Endodermal cell (in vitro differentiated cells): ENCODE measurements around the gene CAPN1. TPM values are rescaled to one million over a fixed set of nuclear protein-coding genes. Genes with fewer than 3 reads are reported as not detected.

Source experiments
- DNase-seq: peaks from one replicate; pipeline ENCODE4 v3.0.0-alpha.2; 2017
- H3K27ac ChIP-seq: 2 replicates; pipeline ENCODE4 v1.5.1; 2013; ENCODE audit warnings: mild to moderate bottlenecking, low read depth, low read length, moderate library complexity
- H3K27me3 ChIP-seq: 2 replicates; pipeline ENCODE4 v1.6.1; 2013; ENCODE audit warnings: mild to moderate bottlenecking, low read length, moderate library complexity; ENCODE audit not compliant: insufficient read depth, control insufficient read depth, poor library complexity, severe bottlenecking
- H3K36me3 ChIP-seq: 2 replicates; pipeline ENCODE4 v1.7.0; 2013; ENCODE audit warnings: mild to moderate bottlenecking, low read length, moderate library complexity; ENCODE audit not compliant: control insufficient read depth, insufficient read depth
- H3K4me1 ChIP-seq: one replicate; pipeline ENCODE4 v1.7.0; 2013; ENCODE audit warnings: low read length; ENCODE audit not compliant: control insufficient read depth, insufficient read depth
- H3K4me3 ChIP-seq: 2 replicates; pipeline ENCODE4 v1.5.1; 2013; ENCODE audit warnings: mild to moderate bottlenecking, low read length, moderate library complexity
- H3K9ac ChIP-seq: 2 replicates; pipeline ENCODE4 v1.6.1; 2013; ENCODE audit warnings: mild to moderate bottlenecking, low read length, moderate library complexity; ENCODE audit not compliant: poor library complexity, severe bottlenecking; ENCODE audit errors: extremely low read depth
- H3K9me3 ChIP-seq: 2 replicates; pipeline ENCODE4 v1.6.1; 2013; ENCODE audit warnings: mild to moderate bottlenecking, low read length, moderate library complexity; ENCODE audit not compliant: control insufficient read depth
- H3K27ac Mint-ChIP-seq: 2 replicates; pipeline ENCODE4 v1.8.0; 2020; ENCODE audit warnings: mixed read lengths
- H3K27me3 Mint-ChIP-seq: 2 replicates; pipeline ENCODE4 v1.8.0; 2021; ENCODE audit warnings: mild to moderate bottlenecking, mixed read lengths; ENCODE audit not compliant: insufficient read depth
- H3K36me3 Mint-ChIP-seq: 2 replicates; pipeline ENCODE4 v1.8.0; 2020; ENCODE audit warnings: low read depth, mixed read lengths
- H3K4me1 Mint-ChIP-seq: 2 replicates; pipeline ENCODE4 v1.8.0; 2020; ENCODE audit warnings: mixed read lengths
- H3K4me3 Mint-ChIP-seq: 2 replicates; pipeline ENCODE4 v1.8.0; 2020; ENCODE audit warnings: mild to moderate bottlenecking, moderate library complexity, mixed read lengths
- H3K9me3 Mint-ChIP-seq: 2 replicates; pipeline ENCODE4 v1.8.0; 2020; ENCODE audit warnings: mild to moderate bottlenecking, mixed read lengths
- CTCF ChIP-seq: fragments of 200-600 bp; sonication (generic); conservative IDR thresholded peaks from 2 replicates; pipeline ENCODE4 v1.5.0; 2021; ENCODE audit warnings: antibody characterized with exemption, mild to moderate bottlenecking
- WGBS, 2 experiments: methylation state at CpG; one replicate each; pipeline versions ENCODE4 v1.1.5 to v1.1.7; 2013; ENCODE audit warnings: missing lambda C conversion rate in 2 of 2, mixed read lengths in 1 of 2; ENCODE audit not compliant: insufficient coverage in 1 of 2, insufficient read length in 1 of 2; 5-methylcytosine and 5-hydroxymethylcytosine counted together
- total RNA-seq, 2 donors: library from RNA; stranded (reverse); fragmentation: NEBNext Ultra II Directional in 1 of 2; extraction: Animal tissue kit (Norgen Biotek cat#: 25700) in 1 of 2; gene quantifications; 2 replicates in 1 of 2; 3 replicates in 1 of 2; pipeline ENCODE4 v1.2.1, GENCODE V29; 2021

CAPN1 gene
- total RNA-seq, 2 donors from 2014 or later: 183 to 223 TPM

DNA sequence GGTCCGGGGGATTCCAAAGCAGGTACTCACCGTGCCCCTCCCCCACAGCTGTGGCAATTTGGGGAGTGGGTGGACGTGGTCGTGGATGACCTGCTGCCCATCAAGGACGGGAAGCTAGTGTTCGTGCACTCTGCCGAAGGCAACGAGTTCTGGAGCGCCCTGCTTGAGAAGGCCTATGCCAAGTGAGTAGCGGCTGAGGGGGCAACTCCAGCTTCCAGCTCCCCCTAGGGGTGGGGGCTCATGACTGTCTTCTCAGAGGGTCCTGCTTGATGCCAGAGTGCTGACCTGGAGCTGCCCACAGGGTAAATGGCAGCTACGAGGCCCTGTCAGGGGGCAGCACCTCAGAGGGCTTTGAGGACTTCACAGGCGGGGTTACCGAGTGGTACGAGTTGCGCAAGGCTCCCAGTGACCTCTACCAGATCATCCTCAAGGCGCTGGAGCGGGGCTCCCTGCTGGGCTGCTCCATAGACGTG is 4.2 kb downstream of the CAPN1 start:
- Mint-ChIP-seq H3K4me3 (no peak overlapping the region), H3K27me3 (no peaks in the 10 kb centered on the region), H3K36me3 (peaks cover 57% of the 10 kb centered on the region), H3K27ac (no peak overlapping the region), H3K4me1 (peaks cover 31% of the 10 kb centered on the region), H3K9me3 (no peaks in the 10 kb centered on the region)
- TF ChIP-seq CTCF: peak; percentile 60
- Histone ChIP-seq H3K9me3 (no peaks in the 10 kb centered on the region), H3K27ac (no peak overlapping the region), H3K9ac (no peak overlapping the region), H3K36me3 (peaks cover 66% of the 10 kb centered on the region), H3K4me1 (peaks cover 9% of the 10 kb centered on the region), H3K27me3 (no peaks in the 10 kb centered on the region), H3K4me3 (no peak overlapping the region)
- DNase-seq: peak; percentile 61
- WGBS, 2 experiments: 92 to 98% methylated on average over 13 to 18 of the region's 18 CpGs

- Histone ChIP-seq H3K4me3 (no peak overlapping the region), H3K9ac (no peak overlapping the region), H3K27me3 (no peaks in the 10 kb centered on the region), H3K36me3 (peaks cover 74% of the 10 kb centered on the region), H3K9me3 (no peaks in the 10 kb centered on the region), H3K4me1 (peaks cover 9% of the 10 kb centered on the region), H3K27ac (no peak overlapping the region)
- Mint-ChIP-seq H3K27ac (no peak overlapping the region), H3K4me1 (peaks cover 31% of the 10 kb centered on the region), H3K4me3 (no peak overlapping the region), H3K36me3 (peaks cover 63% of the 10 kb centered on the region), H3K27me3 (no peaks in the 10 kb centered on the region), H3K9me3 (no peaks in the 10 kb centered on the region)
- TF ChIP-seq CTCF: no peak
- 96% methylated on average over 8 to 9 of the region's 9 CpGs for WGBS, 2 experiments
- DNase-seq: no peak
Observed at GRCh38 chr11:65186701-65187100, 5.0 kb downstream of the CAPN1 start.

DNA sequence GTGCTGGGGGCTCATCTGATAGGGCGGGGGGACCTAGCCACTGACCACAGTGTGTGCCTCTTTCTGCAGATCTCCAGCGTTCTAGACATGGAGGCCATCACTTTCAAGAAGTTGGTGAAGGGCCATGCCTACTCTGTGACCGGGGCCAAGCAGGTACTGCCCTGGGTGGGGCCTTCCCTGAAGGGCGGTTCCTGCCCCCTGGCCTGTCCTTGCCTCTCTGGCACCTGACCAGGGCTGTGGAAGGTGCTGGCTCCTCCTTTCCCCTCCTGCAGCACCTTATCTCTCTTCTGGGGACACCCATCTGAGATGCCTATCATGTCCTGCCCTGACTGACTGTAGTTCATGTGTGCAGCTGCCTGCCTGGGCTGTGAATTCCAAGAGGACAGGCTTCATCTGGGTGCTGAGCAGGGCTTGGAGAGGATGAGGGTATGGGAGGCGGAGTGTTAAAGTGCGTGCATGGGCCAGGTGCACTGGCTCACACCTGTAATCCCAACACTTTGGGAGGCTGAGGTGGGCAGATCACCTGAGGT is 5.5 kb downstream of the CAPN1 start:
- H3K9ac ChIP-seq: no peak overlapping the region
- H3K27ac Mint-ChIP-seq: no peak overlapping the region
- 96 to 100% methylated on average over 3 to 6 of the region's 6 CpGs for WGBS, 2 experiments
- no peaks in the 10 kb centered on the region for H3K27me3 Mint-ChIP-seq
- no peak for TF ChIP-seq CTCF
- peaks cover 9% of the 10 kb centered on the region for H3K4me1 ChIP-seq
- peaks cover 79% of the 10 kb centered on the region for H3K36me3 ChIP-seq
- no peaks in the 10 kb centered on the region for H3K9me3 Mint-ChIP-seq
- H3K27me3 ChIP-seq: no peaks in the 10 kb centered on the region
- no peak overlapping the region for H3K4me3 Mint-ChIP-seq
- peak; percentile 30 for DNase-seq
- H3K9me3 ChIP-seq: peaks cover 3% of the 10 kb centered on the region
- H3K4me3 ChIP-seq: no peak overlapping the region
- H3K27ac ChIP-seq: no peak overlapping the region
- H3K36me3 Mint-ChIP-seq: peaks cover 68% of the 10 kb centered on the region
- peaks cover 31% of the 10 kb centered on the region for H3K4me1 Mint-ChIP-seq
